HG03039 (cell line): ENCODE measurements around the gene GRID1.

Experiments
- ATAC-seq: cut with Tn5 transposase; IDR thresholded peaks from one replicate; pipeline ENCODE4 v1.9.1; 2021; ENCODE audit warnings: mild to moderate bottlenecking, moderate library complexity; ENCODE audit not compliant: unreplicated experiment

Gene GRID1

DNA sequence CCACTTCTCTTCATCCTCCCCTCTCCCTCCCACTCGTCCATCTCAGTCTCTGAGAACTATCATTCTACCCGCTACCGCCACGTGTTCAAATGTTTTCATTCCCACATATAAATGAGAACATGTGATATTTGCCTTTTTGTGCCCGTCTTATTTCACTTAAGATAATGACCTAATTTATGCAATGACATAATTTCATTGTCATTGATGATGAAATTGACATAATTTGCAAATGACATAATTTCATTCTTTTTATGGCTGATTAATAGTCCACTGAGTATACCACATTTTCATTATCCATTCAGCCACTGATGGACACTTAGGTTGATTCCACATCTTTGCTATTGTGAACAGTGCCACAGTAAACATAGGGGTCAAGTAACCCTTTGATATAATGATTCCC is 292.3 kb downstream of the GRID1 start:
- no peak for ATAC-seq

DNA sequence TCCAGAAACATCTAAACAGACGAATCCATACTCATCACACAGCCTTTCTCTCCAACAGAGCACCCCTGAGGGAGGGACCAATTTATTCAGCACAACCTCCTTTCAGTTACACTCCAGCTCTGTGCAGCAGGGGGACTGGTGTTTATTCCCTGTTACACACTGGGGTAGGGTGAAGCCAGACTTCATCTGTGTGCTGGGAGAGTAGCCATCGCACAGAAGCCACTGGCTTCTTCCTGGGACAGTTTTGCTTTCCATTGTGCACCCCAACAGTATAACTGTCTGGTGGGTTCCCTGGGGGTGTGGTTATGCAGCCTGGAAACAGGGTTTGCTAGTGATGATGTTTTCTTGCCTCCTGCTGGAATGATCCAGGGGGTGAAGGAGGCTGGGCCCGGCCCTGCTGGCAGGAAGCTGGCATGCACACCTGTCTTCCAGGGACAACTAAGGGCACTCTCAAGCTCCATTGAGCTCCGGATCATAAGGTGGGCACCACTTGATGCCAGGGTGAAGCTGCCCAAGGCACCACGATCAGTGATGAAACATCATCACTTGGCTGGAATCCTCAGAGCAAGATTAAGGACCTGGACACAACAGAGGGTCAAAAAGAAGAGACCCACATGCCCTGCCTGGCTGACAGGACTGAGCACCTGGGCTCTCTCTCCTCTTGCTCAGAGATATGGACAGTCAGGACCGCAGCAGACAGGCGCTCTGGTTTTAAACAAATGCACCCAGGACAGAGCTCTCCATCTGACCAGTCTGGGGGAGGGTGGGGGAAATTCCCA is 293.2 kb downstream of the GRID1 start:
- no peak for ATAC-seq

DNA sequence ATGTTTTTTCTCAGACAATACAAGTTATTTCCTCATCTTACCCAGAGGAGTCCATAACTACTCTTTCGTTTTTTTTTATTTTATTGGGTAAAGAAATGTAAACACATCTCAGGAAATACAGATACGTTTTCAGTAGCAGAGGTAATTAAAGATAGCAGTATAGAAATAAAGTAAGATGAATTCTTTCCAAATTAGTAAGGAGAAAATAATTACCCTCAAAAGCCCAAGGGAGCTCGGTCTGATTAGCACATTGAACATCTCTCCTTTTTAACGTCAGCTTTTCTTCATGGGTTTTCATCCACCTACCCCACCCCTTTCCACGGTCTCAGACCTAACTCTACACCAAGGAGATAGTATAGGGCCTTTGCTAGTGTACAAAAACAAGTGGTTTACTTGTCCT is 294.2 kb downstream of the GRID1 start:
- no peak for ATAC-seq

DNA sequence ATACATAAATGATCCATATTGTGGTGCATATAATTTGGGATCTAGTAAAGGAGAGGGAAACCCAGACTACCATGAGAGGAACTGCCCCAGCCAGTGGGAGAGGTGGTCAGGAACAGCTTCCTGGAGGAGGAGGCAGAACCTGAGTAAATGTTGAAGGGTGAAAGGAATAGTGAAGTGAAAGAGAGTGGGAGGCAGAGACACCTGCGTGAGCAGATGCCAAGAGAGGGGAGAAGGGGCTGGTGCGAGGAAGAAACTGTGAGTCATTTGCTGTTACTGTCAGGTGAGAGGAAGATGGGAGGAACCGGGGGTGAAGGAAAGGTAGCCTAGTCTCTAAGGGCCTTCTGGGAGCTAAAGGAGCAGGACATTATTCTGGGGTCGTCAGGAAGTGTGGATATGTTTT is 294.8 kb downstream of the GRID1 start:
- no peak for ATAC-seq

DNA sequence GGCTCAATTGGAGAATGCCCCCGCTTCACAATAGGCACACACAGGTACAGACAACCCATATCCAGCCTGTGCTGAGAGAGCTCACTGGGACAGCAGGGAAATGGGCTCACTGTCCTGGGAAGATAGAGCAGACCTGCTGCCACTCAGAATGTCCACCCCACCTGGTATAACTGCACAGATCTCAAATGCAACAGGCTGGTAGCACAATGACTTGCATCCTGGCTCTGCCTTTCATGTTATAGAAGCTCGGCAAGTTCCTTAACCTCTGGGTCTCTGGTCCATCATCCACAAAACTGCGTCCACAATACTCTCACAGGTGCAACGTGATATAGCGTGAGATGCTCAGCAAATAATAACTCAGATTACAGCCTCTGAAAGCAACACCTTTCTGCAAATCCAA is 295.4 kb downstream of the GRID1 start:
- ATAC-seq = no peak

DNA sequence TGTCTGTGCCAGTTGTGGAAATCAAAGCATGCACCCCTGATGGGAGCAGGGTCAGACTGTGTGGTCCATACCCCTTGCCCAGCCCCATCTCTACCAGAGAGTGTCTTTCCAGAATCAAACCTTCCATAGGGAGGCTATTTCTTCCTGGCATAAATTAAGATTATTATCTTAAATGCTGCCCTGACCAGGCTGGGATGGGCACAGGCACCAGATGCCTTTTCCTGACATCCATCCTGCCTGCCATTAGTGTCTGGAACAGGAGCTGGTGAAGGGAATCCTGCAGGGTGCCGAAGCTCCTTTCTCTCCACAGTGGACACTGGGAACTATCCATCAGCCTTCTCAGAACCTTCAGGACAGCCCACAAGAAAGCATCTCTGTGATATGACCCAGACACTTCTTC is 296.3 kb downstream of the GRID1 start:
- no peak for ATAC-seq

DNA sequence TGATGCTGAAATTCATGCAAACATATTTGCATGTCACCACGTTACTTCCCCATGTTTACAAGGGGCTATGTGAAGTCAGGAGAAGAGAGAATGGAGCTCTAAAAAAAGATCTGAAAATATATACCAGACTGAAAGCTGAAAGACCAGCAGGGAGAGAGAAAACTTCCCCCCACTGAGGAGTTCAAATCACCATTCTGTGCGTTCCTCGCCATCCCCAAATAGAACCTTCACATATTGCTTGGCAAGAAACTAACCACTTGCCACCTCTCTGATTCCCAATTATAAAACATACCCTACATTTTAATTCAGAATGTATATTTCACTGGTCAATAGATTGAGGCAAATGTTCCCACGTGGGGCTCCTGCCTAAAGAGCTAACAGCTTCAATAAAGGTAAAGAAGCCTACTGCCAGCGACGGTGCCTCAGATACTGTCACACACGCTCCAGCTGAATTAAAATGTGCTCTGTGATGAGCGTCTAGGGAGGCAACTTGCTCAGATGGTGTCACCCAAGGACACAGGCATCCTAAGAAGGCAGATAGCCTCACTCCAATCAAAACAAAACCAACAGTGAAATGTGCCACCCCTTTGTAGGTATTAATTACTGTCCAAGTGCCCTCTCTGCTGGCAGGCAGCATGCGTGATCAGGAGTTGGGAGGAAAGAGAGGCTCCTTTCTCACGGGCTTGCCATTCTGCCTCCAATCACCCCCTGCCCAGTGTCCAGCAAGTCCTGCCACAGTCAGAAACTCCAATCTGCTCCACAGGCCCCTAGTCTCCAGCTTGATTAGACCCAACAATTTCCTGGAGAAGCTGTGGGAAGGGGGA is 298.2 kb downstream of the GRID1 start:
- ATAC-seq = no peak

DNA sequence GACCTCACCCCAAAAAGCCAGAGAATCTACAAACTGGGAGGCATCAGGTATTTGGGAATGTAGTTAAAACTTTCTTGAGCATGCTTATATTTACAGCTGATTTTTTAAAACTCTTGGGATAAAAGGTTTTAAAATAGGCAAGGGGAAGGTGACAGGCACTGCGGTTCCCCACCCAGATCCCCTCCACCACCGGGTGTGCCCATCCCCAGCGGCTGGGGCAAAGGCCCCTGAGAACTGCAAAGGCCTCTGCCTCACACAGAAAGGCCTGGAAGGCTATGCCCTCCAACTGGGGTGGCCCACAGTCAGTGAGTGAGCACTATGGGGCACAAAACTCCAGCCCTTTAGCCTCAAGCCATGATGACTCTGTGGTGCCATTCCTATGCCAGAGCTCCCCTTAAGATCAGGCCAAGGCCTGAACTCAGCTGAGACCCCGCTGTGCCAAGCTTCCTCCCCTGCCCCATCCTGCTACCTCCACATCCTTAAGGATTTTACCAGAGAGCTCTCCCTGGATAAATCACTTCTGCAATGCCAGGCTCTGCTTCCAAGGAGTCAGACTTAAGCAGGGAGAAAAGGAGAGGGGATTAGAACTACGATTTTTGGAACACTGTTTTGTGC is 299.1 kb downstream of the GRID1 start:
- ATAC-seq = no peak

DNA sequence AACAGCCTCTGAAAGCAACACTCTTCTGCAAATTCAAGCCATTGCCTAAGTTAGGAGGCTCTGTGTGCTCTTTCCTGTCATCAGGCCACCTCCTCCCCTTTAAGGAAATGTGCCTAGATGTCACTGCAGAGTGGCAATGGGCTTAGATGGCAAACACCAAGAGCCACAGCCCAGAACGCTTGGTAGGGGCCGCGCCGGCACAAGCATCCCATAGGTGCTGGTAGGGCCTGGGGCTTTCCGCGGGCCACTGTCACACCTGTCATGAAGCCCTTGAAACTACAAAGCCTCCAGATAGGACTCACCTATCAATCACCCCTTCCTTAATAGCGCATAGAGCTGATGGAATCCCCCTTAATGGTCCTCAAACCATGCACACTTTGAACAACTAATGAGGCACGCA is 299.9 kb downstream of the GRID1 start:
- no peak for ATAC-seq

DNA sequence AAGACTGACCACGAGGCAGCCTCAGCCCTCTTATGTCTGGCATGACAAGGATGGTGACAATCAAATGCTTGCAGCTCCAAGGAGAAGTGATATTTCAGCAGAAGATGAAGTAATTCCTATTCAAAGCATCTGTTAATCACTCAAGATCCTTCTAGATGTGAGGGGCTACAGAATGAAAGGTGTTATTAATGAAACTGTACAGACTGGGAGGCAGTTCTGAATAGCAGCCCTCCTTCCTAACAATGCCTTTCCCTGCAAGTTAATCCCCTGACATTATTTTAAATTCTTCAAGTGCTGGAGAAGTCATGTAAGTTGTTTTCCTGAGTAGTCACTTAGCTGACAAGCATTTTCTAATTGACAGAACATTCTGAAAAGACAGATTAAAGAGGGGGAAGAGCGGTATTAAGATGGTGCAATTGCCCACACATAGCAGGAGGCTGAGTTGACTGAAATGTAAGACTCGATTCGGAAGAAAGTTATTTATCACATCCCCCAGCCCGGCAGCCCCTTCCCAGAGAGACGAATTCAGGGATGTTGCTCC is 300.8 kb downstream of the GRID1 start:
- no peak for ATAC-seq

DNA sequence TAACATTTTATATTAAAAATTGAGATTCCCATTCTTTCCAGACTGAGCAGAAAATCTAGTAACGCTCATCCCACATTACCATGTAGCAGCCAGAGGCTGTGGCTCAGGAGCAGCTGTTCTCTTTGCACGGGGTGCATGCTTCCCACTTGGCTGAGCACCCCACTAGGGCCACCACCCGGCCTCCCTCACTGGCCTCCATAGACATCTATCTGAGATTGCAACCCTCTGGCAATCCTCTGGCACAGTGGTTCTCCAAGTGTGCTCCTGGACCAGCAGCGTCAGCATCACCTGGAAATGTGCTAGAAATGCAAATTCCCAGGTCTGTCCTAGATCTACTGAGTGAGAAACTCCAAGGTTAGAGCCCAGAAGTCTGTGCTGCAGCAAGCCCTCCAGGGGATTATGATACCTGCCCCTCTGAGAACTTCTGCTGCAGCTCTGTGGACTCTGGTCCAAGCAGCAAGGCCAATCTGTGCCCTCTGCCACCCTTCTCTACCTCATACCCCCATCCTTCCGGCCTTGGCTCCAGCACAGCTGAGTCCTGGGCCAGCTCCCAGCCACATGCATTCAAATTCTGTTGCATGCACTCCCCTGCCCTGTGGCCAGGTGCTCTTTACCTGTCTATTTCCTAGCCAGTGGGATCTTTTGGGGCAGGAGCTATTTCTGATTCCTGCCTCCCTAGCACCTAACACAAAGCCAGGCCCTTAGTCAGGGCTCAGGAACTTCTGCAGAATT is 301.5 kb downstream of the GRID1 start:
- ATAC-seq = no peak

DNA sequence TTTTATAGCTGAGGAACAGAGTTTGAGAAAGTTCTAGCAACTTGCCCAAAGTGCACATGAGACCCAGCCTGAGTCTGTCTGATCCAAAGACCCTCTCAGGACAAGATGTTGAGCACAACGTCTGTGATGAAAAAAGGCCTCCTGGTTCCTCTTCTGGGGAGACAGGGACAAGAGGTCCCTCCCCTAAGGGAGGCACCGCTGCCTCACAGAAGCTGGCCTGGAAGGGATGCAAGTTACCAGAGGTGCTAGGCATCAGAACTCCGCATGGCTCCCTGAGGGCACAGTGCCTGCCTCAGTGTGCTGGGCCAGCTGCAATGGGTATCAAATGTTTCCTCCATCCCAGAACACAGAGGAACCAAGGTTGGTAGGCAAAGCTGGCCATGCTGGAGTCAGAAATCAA is 302.4 kb downstream of the GRID1 start:
- ATAC-seq = no peak

DNA sequence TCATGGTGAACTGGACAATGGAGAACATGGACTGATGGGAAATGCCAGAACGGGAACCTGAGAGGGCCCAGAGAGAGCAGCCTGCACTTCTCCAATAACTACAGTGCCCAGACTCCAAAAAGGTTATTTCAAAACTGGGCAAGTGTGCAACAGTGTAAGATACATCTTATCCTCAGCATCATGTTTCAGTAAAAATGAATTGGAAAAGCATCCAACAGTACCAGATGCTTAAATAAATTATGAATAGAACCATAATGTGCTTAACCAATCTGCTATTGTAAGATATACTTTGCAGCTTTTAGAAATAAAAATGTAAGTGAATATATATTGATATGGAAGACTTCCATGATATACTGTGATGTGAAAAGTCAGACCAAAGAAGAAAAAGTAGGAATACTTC is 303.3 kb downstream of the GRID1 start:
- no peak for ATAC-seq

DNA sequence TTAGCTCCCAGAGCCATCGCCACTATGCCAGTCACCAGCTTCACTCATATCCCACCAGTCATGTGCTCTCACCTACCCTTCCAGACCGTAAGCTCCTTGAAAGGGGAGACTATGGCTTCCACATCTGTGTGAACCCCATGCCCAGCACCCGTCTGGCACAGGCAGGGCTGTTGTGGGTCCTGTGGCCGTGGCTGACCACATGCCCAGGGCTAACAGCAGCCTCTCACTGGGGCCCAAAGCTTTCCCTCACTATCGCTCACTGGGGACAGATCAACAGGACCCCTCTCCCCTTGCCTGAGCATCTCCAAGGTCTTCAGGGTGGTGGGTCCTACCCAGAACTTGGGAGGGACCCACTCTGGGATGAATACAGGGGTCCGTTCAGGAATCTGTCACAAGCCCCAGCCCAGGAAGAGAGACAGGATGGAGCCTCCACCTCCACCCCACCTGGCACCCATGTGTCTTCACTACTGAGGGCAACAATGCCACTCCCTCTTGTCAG is 303.9 kb downstream of the GRID1 start:
- ATAC-seq = no peak

DNA sequence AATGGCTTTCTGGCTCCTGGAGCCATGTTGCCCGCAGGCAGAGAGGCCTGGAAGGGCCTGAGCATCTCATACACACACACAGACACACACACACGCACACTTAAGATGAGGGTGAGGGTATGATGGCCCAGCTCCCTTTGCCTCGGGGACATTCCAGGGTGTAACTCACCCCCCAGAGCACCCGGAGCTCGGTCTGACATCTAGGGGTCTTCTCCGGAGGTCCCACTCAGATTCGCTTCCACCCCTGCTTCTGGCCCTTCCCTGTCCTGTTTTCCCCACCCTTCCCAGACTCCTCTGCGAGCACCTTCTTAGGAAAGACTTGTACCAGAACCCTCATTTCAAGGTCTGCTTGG is 304.4 kb downstream of the GRID1 start:
- no peak for ATAC-seq

DNA sequence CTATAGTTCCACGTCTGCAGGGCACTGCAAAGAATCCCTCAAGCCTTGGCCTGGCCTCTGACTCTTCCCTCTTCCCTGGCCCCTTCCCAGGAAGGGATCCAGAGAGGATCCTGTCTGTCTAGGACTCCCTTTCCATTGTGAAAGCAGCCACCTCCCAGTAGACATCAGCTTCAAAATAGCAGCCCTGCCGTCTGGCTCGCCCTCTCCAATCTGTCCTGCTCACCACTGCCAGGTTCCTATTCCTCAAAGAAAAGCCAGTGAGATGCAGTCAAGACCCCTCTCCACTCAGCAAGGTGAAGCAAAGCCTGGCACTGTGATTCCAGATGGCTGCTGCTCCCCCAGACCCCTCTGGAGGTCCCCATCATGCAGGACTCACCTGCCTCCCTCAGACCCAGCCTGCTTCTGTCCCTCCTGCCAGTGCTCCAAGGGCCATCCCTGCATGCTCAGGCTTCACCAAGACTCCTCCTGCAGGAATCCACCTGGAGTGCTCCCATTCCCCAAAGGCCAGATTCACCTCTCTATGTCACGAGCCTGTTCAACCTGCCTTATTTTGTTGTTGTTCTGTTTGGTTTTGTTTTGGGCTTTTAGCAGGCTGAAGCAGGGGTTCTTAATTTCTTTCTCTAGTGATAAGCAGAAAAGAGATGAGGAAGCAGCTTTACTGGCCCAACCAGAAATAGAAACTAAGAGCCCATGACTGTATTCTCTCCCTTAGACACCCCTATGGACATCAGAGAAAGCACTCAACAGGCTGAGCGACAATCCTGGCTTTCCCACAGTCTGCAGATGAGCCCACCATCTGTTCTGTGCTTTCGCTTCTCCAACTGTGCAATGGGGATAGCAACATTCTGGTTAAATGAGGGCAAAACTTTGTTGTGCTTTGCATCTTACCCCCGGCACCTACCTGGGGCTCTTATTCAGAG is 305.1 kb downstream of the GRID1 start:
- no peak for ATAC-seq

DNA sequence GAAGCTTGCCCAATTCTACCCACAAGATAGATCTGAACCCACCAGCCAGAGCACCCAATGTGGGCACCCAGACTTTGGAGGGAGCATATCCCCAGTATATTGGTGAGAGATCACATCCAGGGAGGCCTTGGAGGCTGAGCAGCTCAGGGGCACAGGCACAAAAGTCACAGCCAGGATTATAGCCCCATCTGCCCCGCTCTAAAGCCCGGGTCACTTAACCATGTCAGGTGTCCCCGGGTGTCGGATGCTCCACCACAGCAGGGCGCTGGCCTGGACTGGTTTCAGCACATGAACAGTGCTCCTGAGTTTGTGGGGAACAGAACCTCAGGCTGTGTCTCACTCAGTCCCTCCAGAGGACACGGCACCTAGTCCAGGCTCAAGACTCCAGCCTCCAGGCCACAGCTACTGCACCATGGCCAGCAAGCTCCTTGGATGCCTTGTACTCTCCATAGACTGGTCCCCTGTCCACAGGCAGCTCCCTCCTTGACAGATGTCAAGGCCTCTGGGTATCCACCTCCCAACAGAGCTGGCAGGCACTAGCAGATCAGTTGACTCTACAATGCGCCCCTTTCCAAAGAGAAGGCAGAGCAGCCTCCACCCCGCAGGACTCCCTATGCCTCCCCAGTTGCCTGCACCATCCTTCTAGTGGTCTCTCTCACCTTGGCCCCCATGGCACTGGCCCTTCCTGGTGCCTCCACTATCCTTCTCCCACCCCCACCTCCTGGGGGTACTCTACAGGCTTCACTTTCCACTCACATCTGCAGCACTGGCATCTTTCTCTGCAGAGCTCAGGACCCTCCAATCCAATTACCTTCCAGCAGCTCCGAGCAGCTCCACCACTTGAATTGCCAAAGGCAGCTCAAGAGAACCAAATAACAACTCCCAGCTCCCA is 306.0 kb downstream of the GRID1 start:
- no peak for ATAC-seq

DNA sequence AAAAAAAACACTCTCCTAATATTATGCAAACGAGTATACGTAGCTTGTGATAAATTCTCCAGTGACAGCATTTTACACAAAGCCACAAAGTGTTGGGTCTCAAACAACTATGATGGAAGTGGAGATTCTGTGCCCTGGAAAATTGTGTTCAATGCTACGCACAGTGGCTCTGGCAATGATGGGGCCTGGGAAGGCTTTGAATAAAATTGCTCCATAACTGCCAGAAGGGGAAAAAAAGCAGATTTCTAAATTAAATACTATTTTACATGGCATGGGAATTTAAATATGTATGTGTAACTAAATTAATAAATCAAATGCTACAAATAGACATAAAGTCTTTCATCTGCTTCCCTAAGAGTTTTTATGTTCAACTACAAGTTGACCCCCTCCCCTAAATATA is 306.7 kb downstream of the GRID1 start:
- no peak for ATAC-seq

DNA sequence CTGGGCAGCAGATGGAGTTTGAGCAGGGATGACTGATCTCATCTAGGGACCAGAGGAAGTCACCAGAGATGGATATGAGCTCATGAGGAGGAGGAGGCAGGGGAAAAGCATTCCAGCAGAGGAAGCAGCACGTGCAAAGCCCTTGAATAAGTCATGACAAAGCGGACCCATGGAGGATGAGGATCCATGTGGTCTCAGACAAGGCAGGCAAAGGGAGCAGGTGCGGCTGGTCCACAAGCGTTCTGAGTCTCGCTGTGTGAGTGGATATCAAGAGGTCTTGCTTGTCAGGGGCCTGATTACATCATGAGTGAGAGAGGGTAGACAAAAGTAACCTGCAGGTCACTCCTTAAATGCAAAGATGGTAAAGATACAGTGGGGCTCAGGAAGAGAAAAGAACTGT is 307.6 kb downstream of the GRID1 start:
- ATAC-seq = no peak
